Measurements from ENCODE around the gene CLTA.

The CLTA gene

DNA sequence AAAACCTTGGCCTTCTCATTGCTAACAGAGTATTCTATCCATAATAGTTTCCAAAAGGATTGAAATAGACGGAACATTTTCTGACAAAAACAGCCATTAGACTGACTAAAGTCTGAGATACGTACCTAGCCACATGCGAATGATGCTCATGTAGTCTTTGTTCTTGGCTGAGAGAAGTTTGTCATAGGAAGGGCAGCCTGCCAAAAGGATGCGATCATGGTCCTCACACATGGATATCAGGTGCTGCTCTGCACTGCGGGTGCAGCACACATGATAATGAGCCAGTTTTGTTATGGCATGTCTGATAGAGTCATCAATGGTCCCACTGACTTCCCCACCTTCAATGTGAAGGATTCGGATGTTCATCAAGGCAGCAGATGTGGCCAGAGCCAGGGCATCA is 55.2 kb downstream of the CLTA start:
- no peak for DNase-seq (ENCODE audit: low spot score)

DNA sequence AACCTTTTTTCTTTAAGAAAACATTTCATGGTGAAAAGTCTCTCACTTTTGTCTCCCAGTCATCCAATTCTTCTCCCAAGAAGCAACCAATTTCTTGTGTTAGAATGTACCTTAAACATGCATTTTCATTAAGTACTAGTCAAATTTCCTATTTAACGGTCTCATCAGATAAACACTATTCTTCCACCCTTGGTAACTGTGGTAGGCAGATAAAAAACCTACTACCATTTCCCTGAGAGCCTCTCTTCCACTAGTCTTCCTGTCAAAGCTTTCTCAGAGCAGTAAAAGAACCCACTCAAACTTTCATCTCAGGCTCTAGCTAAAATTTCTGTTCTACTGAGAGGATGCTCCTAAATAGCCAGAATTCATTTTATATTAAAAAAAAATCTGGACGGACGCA is 56.6 kb downstream of the CLTA start:
- DNase-seq (ENCODE audit: low spot score) = no peak

DNA sequence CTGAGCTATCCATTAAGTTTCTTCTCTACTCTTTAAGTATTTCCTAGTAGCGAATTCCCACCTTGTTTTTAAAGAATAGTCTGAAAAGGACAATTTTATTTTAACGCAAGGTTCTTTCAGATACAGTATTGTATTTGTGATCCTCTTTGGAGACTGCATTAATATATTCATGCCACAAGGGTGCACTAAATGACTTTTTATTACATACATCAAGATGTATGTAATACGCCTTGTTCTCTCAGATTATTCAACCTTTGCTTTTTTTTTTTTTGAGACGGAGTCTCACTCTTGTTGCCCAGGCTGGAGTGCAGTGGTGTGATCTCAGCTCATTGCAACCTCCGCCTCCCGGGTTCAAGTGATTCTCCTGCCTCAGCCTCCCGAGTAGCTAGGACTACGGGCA is 57.3 kb downstream of the CLTA start:
- DNase-seq (ENCODE audit: low spot score) = peak; percentile 41

DNA sequence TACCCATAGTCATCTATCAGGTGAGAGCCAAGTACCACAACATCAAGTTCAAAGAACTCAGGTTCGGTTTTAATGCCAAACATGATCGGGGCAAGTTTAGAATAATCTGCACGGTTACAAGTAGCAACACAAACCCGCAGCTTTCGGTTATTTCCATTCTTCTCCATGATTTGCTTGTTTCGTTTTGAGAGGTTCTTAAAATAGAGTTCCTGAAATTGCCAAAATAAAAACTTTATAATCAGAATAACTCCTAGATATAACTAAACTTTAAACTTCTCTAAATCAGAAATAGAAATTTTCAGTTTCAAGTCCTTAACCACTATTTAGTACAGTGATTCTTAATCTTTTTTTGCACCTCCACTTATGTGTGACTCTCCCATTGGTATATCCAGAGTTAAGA is 58.5 kb downstream of the CLTA start:
- DNase-seq (ENCODE audit: low spot score) = no peak

DNA sequence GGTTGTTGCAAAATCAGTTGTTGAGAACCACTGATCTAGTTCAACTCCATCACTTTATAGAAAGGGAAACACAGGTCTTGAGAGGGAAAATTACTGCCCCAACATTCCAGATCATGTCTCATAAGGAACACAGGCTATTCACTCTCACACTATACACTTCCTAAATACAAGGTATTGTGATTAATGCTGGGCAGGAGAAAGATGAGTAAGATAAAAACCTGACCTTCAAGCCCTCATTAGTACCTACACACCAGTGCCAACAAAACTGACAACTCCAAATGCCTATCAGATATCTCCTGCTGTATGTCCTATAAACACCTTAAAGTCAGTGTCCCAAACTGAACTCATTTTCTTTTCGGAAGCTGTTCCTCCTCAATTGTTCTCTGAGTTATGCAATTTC is 59.4 kb downstream of the CLTA start:
- DNase-seq (ENCODE audit: low spot score) = no peak

DNA sequence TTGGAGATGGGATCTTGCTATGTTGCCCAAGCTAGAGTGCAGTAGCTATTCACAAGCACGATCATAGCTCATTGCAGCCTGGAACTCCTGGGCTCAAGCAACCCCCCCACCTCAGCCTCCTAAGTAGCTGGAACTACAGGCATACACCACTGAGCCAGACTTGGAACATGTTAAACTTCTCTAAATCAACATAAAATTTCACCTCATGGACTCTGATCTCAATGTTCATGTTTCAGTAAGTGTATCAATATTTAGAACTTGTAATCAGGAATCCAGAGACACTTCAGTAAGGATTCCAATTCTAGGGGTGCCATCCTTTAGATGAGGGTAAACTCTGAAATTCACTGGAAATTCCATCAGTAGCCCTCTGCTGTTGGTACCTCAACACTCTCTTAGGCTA is 60.7 kb downstream of the CLTA start:
- no peak for DNase-seq (ENCODE audit: low spot score)

DNA sequence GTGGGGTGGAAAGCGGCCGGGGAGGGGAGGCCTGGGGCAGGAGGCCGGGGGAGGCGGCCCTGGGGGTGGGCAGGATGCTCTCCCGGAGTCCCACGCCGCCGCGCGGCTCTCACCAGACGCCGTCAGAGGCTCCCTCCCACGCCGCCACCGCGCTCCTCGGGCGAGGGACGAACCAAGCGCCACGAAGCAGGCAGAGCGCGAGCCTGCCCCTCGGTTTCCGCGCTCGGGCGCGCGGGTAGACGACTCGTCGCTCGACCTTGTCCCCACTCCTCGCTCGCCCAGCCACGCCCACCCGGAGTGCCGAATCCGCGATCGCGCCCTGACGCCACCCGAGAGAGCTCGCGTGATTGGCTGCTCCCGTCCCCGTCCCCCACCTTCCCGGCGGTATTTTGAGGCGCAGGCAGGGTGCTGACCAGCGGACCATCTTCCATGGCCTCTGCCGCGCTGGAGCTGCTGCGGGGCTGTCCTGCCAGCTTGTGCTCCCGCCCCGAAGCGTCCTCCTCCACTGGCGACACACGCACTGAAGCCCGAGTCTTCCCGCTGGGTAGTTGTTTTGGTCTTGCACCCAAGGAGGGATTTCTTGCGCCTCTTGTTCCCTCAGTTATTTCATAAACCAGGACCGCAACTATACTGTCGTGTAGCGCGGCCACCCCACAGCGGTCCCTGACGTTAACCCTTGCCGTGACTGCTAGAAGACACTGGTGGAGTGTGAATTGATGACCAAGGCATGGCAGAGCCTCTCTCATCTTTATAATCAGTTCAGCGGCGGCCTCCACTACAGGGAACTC is 67.7 kb downstream of the CLTA start, which contains the start of gene GNE:
GNE (minus strand) TSS at position 241 of the 788 bp plus-strand sequence. CDS start 9,093 bp downstream, outside the sequence.
- peak; percentile 96 for DNase-seq (ENCODE audit: low spot score)

DNA sequence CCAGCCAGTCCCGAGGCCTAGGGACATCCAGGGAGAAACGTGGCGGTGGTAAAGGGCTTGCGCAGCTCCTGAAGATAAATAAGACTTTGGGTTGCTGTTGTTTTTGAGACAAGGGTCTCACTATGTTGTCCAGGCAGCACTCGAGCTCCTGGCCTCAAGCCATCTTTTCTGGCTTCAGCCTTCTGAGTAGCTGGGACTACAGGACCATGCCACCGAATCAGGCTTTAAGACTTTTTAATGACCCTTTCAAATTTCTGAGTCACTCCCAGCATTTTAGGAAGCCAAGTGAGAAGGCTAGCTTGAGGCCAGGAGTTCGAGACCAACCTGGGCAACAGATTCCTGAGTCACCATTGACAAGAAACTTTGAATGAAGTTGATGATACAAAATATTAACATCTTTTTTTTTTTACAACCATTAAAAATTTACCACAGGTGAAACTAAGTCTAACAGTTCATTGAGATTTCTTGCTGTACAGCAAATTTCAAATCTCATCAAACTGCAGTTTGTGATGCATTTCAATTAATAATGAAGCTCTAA is 68.3 kb downstream of the CLTA start:
- no peak for DNase-seq (ENCODE audit: low spot score)

Data from CD4-positive, alpha-beta T cell treated with Interleukin-15 for 4 hours (primary cell).